H1 (cell line): ENCODE data around the gene SCN3A.

Source experiments
- CEBPB ChIP-seq: IDR thresholded peaks from 2 replicates; pipeline ENCODE4 v1.6.1; 2012; ENCODE audit warnings: low read depth, low read length
- CTCF ChIP-seq, 3 experiments: IDR thresholded peaks; 1 replicate in 2 of 3; 2 replicates in 1 of 3; pipeline versions ENCODE4 v1.5.1 to v1.6.1; 2011; ENCODE audit warnings: low read length in 3 of 3, mild to moderate bottlenecking in 3 of 3, inconsistent platforms in 2 of 3, low read depth in 1 of 3, moderate library complexity in 1 of 3; ENCODE audit not compliant: insufficient read depth in 1 of 3; ENCODE audit errors: control extremely low read depth in 1 of 3
- GABPA ChIP-seq: IDR thresholded peaks from 2 replicates; pipeline ENCODE4 v1.6.1; 2011; ENCODE audit warnings: mild to moderate bottlenecking, low read length, moderate library complexity, borderline replicate concordance; ENCODE audit not compliant: insufficient read depth
- HDAC6 ChIP-seq: IDR thresholded peaks from one replicate; pipeline ENCODE4 v1.7.1; 2012; ENCODE audit warnings: low read depth, mild to moderate bottlenecking, inconsistent platforms, low read length, moderate library complexity
- POLR2A ChIP-seq, 2 experiments: IDR thresholded peaks; 1 replicate in 1 of 2; 2 replicates in 1 of 2; pipeline ENCODE4 v1.6.1; 2011; ENCODE audit warnings: low read depth in 2 of 2, low read length in 2 of 2, mild to moderate bottlenecking in 2 of 2; ENCODE audit errors: control extremely low read depth in 1 of 2
- YY1 ChIP-seq: IDR thresholded peaks from 2 replicates; pipeline ENCODE4 v1.6.1; 2011; ENCODE audit warnings: low read depth, mild to moderate bottlenecking, low read length

DNA sequence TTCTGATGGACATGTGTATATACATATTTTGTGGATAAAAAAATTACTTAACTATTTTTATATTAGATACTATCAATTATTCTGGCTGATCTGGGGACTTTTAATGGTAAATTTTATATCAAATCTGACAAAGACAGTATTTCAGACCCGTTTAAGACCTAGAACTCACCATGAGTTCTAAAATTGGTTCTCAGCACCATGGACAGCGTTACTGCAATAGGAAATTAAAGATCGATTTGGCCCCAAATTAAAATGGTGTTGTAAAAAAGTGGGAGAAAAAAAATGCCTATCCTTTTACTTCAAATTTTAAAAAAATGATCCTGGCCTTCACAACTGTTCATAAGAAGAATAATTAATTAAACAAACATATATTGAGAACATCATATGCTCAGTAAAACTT is 34.4 kb upstream of the SCN3A start:
- TF ChIP-seq CTCF (IDR thresholded peaks at IDR 0.05; ENCODE audit: control extremely low read depth in 1 of 3, insufficient read depth in 1 of 3, low read depth in 1 of 3, low read length in 3 of 3) = no peak
- no peak for TF ChIP-seq HDAC6
- no peak for TF ChIP-seq POLR2A (IDR thresholded peaks at IDR 0.05; ENCODE audit: control extremely low read depth in 1 of 2, low read depth in 2 of 2, low read length in 2 of 2)
- no peak for TF ChIP-seq CEBPB
- TF ChIP-seq YY1 = no peak
- TF ChIP-seq GABPA = no peak
